HG03342 (cell line): ENCODE results near the gene PGAP2.
"Not testable (repeated sequence)": the region's sequence is repeated elsewhere in the genome, so short reads cannot be mapped to it uniquely, and the experiment has no call there.

Source experiments
- ATAC-seq: cut with Tn5 transposase; IDR thresholded peaks from one replicate; pipeline ENCODE4 v1.9.1; 2021; ENCODE audit warnings: mild to moderate bottlenecking, moderate library complexity; ENCODE audit not compliant: unreplicated experiment

PGAP2 gene

DNA sequence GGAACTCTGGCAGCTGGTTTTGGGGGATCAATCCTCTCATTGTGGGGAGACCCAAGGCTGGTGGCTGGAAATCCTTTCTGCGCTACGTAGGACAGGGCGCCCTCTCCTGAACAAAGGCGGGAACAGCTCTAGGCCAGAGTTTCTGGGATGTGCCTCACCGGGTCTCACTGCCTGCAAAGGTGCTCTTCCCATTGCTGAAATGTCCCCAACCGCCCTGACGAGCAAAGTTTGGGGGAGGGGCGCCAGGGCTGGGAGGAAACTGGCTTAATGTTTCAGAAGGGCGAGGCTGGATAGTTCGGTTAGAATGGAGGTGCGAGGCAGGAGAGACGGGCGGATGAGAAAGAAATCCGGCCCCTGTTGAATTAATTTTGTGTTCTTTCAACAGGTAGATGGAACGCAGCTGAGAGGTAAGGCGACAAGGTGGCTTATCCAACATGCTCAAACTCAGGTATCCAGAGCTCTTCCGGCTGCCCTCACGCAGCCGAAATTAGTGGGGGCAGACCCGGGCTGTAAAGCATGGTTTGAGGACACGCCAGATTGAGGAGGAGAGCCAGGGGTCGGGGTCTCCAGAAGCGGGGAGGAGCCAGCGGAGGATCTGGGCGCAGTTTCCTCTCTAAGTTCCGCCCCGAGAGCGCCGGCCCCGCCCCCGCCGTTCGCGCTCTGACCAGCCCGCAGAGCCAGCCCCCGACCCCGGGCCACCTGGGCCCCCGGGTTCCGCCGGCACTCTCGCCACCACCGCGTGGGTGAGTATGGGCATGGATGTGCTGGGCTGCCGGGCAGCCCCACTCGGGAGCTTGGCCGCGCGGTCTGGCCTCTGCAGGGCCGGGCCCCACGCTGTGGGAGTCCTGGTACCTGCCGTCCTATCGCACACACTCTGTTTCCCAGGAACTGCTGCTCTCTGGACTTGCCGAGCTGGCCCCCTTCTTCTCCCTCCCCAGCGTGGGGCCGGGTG, at the start of gene PGAP2:
TSS of gene PGAP2 (plus strand) at position 652 of the 952 bp plus-strand sequence. CDS start 2,700 bp downstream, outside the sequence.
- ATAC-seq, result peak; percentile 48

DNA sequence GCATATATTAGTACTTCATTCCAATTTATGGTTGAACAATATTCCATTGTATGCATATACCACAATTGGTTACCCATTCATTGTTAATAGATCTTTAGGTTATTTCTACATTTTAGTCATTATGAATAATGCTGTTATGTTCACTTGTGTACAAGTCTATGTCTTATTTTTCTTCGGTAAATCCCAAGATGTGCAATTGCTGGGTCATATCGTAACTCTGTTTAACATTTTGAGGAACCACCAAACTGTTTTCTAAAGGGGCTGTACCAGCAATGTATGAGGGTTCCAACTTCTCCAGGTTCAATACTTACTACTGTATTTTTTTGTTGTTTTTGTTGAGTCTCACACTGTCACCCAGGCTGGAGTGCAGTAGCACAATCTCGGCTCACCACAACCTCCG, 44.1 kb upstream of the PGAP2 start:
- no peak for ATAC-seq

DNA sequence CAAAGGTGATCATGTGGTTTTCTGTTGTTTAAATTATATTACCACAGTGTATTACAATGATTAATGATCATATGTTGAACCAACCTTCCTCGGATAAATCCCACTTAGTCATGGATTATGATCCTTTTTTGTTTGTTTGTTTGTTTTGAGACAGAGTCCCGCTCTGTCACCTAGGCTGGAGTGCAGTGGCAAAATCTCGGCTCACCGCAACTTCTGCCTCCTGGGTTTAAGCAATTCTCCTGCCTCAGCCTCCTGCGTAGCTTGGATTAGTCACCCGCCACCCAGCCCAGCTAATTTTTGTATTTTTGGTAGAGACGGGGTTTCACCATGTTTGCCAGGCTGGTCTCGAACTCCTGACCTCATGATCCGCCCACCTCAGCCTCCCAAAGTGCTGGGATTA, 41.5 kb upstream of the PGAP2 start:
- not testable (repeated sequence) for ATAC-seq

DNA sequence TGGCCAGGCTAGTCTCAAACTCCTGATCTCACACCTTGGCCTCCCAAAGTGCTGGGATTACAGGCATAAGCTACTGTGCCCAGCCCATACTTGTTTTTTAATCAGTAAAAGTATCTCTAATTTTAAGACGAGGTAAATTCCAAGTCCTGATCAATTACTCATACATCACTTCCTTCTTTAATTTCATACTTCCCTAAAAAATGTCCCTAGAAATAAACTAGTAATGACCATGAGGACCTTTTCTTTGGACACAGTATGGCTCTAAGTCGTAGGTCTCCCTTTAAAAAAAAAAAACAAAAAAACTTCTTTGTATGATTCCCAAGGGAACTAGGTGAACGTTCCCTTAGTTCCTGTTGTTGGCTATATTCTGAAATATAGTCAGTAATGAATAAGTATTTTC, 40.8 kb upstream of the PGAP2 start:
- ATAC-seq, result no peak

DNA sequence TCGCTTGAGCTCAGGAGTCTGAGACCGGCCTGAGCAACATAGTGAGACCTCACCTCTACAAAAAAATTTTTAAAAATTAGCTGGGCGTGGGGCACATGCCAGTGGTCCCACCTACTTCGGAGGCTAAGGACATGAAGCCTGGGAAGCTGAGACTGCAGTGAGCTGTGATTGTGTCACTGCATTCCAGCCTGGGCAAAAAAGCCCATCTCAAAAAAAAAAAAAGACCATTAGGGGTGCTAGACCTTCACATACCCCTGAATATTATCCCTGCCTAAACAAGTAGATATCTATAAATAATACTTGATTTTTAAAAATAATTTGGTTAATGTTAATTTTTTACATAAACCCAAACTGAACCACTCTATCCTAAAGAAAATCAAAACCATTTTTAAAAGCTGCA, 35.2 kb upstream of the PGAP2 start:
- ATAC-seq, result no peak

DNA sequence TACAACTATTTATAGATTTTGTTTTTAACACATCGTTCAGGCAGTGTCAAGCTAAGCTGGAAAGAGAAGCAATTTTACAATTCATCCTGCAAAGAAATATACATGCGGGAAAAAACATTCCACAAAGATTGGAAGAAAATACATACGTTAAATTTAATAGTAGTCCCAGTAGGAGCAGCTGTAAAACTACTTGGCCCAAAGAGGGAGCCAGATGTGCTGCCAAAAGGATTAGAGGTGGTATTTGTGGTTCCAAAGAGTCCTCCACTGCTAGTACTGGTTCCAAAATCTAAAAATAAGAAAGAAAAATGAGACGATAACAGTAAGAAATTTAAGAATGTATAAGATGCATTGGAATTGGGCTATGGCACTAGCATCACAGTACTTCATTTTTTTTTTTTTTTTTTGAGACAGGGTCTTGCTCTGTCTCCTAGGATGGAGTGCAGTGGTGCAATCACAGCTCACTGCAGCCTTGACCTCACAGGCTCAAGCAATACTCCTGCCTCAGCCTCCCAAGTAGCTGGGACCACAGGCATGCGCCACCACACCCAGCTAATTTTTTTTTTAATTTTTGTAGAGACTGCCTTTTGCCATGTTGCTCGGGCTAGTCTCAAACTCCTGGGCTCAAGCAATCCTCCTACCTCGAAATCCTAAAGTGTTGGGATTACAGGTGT, 32.5 kb upstream of the PGAP2 start:
- no peak for ATAC-seq

DNA sequence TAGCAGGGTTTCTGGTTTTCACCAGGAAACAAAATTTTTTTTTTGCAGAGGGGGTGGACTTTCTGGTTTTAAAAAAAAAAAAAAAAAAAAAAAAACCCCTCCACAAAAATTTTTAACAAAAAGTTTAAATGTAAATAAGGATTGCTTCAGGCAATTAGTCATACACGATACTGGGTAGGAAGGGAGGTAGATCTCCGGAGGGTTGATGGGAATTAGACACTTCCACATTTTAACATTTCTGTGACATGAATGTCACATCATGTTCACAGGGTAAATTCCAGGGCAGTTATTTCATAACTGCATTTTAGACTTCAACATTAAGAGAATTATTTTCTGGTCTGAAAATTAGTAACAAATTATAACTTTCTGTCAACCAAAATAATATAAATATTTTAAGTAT, 26.9 kb upstream of the PGAP2 start:
- no peak for ATAC-seq

DNA sequence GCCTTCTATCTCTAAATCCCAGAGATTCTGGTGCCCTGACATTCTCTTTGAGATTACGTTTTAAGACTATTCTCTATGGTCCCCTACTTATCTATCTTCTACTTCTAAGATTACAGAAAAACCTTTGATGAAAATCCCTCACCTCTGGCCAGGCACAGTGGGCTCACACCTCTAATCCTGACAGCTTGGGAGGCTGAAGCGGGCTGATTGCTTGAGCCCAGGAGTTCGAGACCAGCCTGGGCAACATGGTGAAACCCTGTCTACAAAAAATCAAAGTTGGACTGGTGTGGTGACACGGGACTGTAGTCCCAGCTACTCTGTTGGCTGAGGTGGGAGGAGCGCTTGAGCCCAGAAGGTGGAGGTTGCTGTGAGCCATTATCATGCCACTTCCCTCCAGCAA, 25.4 kb upstream of the PGAP2 start:
- no peak for ATAC-seq

DNA sequence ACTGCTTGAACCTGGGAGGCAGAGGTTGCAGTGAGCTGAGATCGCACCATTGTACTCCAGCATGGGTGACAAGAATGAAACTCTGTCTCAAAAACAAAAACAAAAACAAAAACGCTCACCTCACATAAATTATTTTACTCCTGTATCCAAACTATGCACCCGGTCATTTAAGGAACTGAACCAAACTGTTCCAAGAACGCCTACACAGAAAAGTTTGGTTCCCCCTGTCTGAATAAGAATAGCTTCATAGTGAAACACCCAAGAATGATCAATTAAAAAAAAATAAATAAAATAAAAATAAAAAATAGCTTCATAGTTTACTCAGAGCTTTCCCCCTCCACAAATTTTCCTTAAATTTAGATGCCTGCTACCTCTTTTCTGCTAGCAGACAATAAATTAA, 24.7 kb upstream of the PGAP2 start:
- ATAC-seq, result no peak

DNA sequence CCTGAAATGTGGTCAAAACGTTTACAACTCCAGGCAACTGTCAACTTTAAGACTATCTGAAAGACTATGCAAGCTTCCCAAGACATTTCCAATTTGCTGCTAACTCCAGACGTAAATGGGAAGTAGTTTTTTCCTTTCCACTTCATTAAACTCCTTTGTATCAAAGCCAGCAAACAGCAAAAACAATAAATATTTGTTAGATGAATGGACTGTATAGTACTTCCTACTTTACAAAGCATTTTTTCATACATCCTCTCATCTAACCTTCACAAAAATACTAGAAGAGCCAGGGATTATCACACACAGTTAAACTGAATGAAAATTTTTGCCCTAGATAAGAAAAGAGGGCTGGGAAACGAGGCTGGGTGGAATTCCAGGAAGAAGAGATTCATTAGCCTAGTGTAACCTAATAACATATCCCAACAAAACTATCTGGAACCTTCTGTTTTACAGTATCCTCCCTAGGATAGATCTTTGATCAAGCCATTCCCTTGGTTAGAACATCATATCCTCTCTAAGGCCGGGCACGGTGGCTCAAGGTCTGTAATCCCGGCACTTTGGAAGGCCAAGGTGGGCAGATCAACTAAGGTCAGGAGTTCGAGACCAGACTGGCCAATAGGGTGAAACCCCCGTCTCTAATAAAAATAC, 21.5 kb upstream of the PGAP2 start:
- no peak for ATAC-seq

DNA sequence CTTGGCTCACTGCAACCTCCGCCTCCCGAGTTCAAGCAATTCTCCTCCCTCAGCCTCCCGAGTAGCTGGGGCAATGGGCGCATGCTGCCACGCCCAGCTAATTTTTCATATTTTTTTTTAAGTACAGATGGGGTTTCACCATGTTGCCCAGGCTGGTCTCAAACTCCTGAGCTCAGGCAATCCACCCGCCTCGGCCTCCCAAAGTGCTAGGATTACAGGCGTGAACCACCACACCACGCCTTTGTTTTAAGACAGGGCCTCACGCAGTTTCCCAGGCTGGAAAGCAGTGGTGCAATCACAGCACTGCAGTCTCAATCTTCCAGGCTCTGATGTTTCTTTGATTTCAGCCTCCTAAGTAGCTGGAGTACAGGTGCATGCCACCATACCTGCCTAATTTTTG, 14.0 kb upstream of the PGAP2 start:
- not testable (repeated sequence) for ATAC-seq

DNA sequence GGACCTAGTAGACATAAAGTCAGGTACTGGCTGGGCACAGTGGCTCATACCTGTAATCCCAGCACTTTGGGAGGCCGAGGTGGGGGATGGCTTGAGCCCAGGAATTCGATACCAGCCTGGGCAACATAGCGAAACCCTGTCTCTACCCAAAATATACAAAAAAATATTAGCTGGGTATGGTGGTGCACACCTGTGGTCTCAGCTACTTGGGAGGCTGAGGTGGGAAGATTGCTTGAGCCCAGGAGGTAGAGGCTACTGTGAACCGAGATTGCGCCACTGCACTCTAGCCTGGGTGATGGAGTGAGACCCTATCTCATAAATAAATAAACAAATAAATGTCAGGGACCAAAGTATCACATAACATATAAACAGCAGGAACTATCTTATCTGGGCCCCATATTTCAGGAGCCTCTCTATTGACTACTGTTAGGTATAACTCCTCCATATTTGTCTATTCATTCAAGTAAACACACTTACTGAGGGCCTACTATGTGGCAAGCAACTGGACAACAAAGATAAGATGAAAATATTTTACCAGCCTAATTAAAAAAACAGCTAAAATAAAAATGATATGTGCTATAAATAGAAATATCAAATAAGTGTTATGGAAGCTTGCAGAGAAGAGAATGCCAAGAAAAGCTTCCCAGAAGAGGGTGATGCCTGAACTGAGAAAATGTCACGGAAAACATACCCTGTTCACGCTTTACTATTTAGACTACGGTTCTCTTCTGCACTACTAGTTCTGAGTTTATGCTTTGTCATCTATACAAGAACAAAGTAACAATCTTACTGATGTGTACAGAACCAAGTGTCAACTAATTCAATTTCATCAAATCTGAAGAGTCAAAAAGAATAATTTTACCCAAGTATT, 13.0 kb upstream of the PGAP2 start:
- ATAC-seq, result no peak

DNA sequence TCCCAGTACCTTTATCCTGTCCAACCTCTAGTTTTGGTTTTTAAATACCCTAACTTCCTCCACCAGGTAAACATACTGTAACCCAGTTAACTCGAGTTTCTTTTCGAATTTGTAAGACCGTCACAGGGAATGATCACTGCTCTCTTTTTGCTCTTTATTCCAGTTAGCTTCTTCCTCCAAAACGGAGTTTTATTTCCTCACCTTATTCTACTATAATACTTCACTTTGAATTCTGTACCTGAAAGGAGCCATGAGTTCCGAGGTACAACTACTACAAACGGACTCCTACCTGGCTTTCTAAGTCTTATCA, 12.4 kb upstream of the PGAP2 start:
- ATAC-seq, result no peak

DNA sequence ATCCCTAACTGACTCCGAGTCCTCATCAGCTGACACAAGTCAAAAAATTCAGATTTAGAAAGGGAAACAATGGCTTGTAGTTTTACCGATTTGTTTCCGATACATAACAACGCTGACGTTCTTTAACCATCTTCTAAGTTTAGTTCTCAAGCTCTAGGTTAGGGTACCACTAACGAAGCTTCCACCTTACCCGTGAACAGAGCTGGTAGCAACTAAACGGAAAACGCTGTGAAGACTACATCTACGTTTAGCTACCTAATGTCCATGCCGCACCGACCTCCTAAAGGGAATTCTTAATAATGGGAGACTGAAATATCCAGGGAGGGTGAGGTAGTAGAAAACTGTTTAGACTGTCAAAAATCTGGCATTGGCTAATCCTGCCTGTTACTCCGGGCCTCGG, 12.0 kb upstream of the PGAP2 start:
- ATAC-seq, result no peak

DNA sequence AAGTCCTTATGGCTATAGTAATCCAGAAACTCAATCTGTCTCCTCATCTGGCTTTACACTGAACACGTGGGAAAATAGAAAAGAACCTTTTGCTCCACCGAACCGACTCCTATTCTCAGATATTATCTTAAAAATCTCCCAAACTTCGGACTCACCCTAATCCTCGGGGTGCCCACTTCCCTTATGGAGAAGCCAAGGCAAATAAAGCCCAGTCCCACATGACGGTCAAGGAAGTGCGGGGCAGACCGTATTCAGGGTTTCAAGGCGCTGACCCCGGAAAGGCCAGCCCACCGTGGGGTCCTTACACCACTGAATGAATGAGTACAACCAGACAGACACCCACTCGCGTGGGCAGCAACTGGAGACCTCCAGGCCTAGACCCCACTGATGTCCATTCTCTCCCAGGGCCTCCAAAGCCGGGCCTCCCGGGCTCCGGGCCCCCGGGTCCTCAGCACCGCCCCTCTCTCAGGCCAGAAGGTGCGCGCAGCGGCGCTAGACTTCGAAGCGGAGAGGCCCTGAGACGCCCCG, 11.5 kb upstream of the PGAP2 start:
- peak; percentile 37 for ATAC-seq

DNA sequence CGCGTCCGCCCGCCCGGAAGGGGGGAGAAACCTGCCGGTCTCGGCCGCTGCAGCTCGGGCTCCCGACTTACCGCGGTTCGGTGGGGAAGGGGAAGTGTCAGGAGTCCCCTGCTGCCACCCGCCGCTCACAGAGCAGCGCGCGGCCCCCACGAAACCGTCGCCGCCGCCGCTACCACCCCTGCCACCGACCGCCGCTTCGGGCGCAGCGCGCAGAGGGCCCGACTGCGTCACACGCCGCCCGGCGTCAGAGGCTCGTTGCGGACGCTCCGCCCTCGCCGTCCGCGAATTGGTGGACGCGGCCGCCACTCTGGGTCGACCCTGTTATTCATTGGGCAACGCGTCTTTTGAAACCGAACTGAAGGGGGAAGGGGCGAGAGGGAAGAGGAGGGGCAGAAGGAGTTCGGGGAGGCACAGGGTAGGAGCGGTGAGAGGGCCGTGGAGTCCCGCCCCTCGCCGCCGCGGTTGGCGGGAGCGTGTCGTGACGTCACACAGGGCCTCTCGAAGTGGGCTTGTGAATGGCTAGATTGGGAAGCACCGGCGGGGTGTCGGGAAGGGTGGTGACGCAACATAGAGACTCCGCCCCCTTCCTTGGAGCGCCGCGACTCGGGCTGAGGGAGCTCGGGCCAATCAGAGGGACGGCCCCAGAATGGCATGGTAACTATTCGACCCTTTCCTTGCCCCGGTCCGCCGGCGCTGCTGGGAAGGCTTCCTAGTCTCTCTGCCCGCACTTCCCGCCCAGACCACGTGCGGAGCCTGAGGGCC, 10.8 kb upstream of the PGAP2 start, which contains the start of gene NUP98:
TSS of gene NUP98 (minus strand) at position 226 of the 762 bp plus-strand sequence. CDS start 15,437 bp downstream, outside the sequence.
- ATAC-seq, result peak; percentile 95

DNA sequence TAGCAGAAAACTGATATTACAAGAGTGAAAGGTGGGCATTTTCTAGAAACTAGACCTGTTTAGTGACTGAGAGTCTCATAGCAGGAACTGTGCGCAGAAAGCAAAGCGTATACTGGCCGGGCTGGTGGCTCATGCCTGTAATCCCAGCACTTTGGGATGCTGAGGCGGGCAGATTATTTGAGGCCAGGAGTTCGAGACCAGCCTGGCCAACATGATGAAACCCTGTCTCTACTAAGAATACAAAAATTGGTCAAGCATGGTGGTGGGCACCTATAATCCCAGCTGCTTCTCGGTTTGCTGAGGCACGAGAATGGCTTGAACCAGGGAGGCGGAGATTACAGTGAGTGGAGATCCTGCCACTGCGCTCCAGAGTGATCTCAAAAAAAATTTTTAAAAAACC, 9.2 kb upstream of the PGAP2 start:
- ATAC-seq, result no peak

DNA sequence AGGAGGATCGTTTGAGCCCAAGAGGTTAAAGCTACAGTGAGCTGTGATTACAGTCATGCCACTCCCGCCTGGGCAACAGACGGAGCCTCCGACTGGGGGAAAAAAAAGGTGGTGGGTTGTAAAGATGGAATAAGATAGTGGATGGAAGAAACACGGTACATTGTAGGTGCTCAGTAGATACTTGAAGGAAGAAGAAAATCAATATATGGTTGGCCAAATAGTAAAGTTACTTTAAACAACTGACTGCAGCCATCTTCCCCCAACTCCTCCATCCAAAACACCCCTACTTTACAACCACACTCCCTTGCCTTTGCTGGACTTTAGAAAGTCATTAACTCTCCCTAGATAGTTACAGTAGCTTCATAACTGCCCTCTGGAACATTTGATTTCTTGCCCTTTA, 8.5 kb upstream of the PGAP2 start:
- ATAC-seq, result no peak

DNA sequence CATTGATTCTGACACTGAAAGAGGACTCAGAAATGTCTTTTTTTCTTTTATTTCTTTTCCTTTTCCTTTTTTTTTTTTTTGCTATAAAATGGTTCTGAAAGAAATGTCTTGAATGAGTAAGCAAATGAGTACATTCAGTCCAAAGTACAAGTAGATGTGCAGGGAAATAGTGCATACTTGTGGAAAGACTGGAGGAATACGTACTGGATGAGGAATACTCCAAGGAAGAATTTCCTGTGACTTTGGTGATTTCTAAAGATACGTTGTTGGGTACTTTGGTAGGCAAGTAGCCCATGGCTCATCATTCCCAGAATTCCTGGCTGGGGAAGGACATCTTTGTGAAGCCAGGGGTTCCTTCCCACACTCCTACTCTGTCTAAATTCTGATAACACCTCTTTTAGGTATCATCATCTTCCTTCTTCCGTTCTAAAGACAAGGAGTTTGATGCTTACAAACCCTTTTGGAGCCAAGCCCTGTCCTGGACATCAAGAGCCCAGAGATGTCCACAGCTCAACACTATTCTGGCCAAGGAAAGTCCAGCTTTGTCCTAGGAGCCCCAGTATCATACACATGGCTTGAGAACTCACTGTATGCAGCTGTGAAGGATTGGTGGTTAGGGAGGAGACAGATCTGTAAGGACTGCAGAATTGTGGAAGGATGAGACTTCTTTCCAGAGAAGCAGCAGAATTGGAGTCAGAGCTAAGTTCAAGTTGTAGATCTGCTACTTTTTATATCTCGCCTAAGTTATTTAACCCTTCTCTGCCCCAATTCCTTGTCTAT, 6.2 kb upstream of the PGAP2 start:
- ATAC-seq, result no peak
